ENCODE measurements around the gene EFEMP2. TPM values are rescaled to one million over a fixed set of nuclear protein-coding genes. Genes with fewer than 3 reads are reported as not detected.
"Not testable (repeated sequence)": the region's sequence is repeated elsewhere in the genome, so short reads cannot be mapped to it uniquely, and the experiment has no call there.

The EFEMP2 gene
- polyA plus RNA-seq, 4 donors: 96.5 to 170 (median 123) TPM

- DNase-seq (ENCODE audit: low read depth in 4 of 4, low spot score in 2 of 4): peak in 3 of 4 donors; percentile 90 to 91 (median 90)
Measured at GRCh38 chr11:65833297-65834030, 39.1 kb downstream of the EFEMP2 start, which contains the start of gene SNX32. TSS of gene SNX32 (plus strand) at chr11:65833963. CDS start at chr11:65834066, 103 bp downstream.

- not testable (repeated sequence) for DNase-seq (ENCODE audit: low read depth in 4 of 4, low spot score in 2 of 4)
Measured at GRCh38 chr11:65832231-65832630, 40.4 kb downstream of the EFEMP2 start.

GRCh38 chr11:65829459-65829858, 43.1 kb downstream of the EFEMP2 start:
- DNase-seq (ENCODE audit: low read depth in 4 of 4, low spot score in 2 of 4): no peak

GRCh38 chr11:65826984-65827735, 45.4 kb downstream of the EFEMP2 start:
- no peak for DNase-seq (ENCODE audit: low read depth in 4 of 4, low spot score in 2 of 4)

GRCh38 chr11:65822776-65823528, 49.6 kb downstream of the EFEMP2 start:
- DNase-seq (ENCODE audit: low read depth in 4 of 4, low spot score in 2 of 4): no peak

GRCh38 chr11:65821107-65821506, 51.5 kb downstream of the EFEMP2 start:
- DNase-seq (ENCODE audit: low read depth in 4 of 4, low spot score in 2 of 4): peak in 1 of 4 donors; percentile 9

GRCh38 chr11:65817835-65818680, 54.5 kb downstream of the EFEMP2 start:
- DNase-seq (ENCODE audit: low read depth in 4 of 4, low spot score in 2 of 4): peak; percentile 36 to 80 (median 74)

GRCh38 chr11:65817312-65817834, 55.2 kb downstream of the EFEMP2 start:
- peak in 2 of 4 donors; percentile 13 to 28 for DNase-seq (ENCODE audit: low read depth in 4 of 4, low spot score in 2 of 4)

- no peak for DNase-seq (ENCODE audit: low read depth in 4 of 4, low spot score in 2 of 4)
Measured at GRCh38 chr11:65816696-65817095, 55.9 kb downstream of the EFEMP2 start.

Other genes with a start within 250 kb of the EFEMP2 start
- 10 to 100 TPM; 23.2 to 46.3 (median 31.4) TPM for gene SIPA1, start 234.7 kb downstream of the EFEMP2 start, polyA plus RNA-seq (ENCODE audit: insufficient read length in 4 of 4)
- gene RELA, start 209.9 kb downstream of the EFEMP2 start, polyA plus RNA-seq (ENCODE audit: insufficient read length in 4 of 4): 10 to 100 TPM; 45.0 to 63.4 (median 56.9) TPM
- 10 to 100 TPM; 68.5 to 80.9 (median 80.1) TPM for gene KAT5, start 160.5 kb downstream of the EFEMP2 start, polyA plus RNA-seq (ENCODE audit: insufficient read length in 4 of 4)
- gene RNASEH2C, start 152.0 kb downstream of the EFEMP2 start, polyA plus RNA-seq (ENCODE audit: insufficient read length in 4 of 4): 10 to 100 TPM; 31.9 to 62.5 (median 53.3) TPM
- gene AP5B1, start 91.8 kb downstream of the EFEMP2 start, polyA plus RNA-seq (ENCODE audit: insufficient read length in 4 of 4): 10 to 100 TPM in 1 of 4 donors, 1 to 10 TPM in 3; 6.0 to 11.8 (median 8.5) TPM
- 10 to 100 TPM in 3 of 4 donors, 1 to 10 TPM in 1; 9.2 to 16.6 (median 13.4) TPM for gene OVOL1, start 85.7 kb downstream of the EFEMP2 start, polyA plus RNA-seq (ENCODE audit: insufficient read length in 4 of 4)
- 1 to 10 TPM; 1.4 to 4.9 (median 2.5) TPM for gene SNX32, start 38.8 kb downstream of the EFEMP2 start, polyA plus RNA-seq (ENCODE audit: insufficient read length in 4 of 4)
- gene CFL1, start 14.6 kb downstream of the EFEMP2 start, polyA plus RNA-seq (ENCODE audit: insufficient read length in 4 of 4): 100 to 1,000 TPM; 733 to 901 (median 785) TPM
- 10 to 100 TPM; 41.7 to 67.3 (median 55.7) TPM for gene MUS81, start 12.4 kb downstream of the EFEMP2 start, polyA plus RNA-seq (ENCODE audit: insufficient read length in 4 of 4)
- 1 to 10 TPM in 3 of 4 donors, under 1 TPM in 1; 0.77 to 1.6 (median 1.3) TPM for gene CTSW, start 7.0 kb upstream of the EFEMP2 start, polyA plus RNA-seq (ENCODE audit: insufficient read length in 4 of 4)
- gene FIBP, start 15.7 kb upstream of the EFEMP2 start, polyA plus RNA-seq (ENCODE audit: insufficient read length in 4 of 4): 100 to 1,000 TPM in 1 of 4 donors, 10 to 100 TPM in 3; 91.1 to 106 (median 96.7) TPM
- gene CCDC85B, start 17.9 kb upstream of the EFEMP2 start, polyA plus RNA-seq (ENCODE audit: insufficient read length in 4 of 4): 10 to 100 TPM in 2 of 4 donors, 1 to 10 TPM in 2; 7.6 to 19.9 (median 11.7) TPM
- under 1 TPM; 0.11 to 0.30 (median 0.18) TPM for gene FOSL1, start 27.6 kb upstream of the EFEMP2 start, polyA plus RNA-seq (ENCODE audit: insufficient read length in 4 of 4)
- 10 to 100 TPM; 31.8 to 49.9 (median 41.7) TPM for gene C11orf68, start 46.3 kb upstream of the EFEMP2 start, polyA plus RNA-seq (ENCODE audit: insufficient read length in 4 of 4)
- gene DRAP1, start 46.6 kb upstream of the EFEMP2 start, polyA plus RNA-seq (ENCODE audit: insufficient read length in 4 of 4): 100 to 1,000 TPM in 2 of 4 donors, 10 to 100 TPM in 2; 73.3 to 131 (median 95.7) TPM
- under 1 TPM in 1 of 4 donors, not detected in 3; 0.52 TPM for gene TSGA10IP, start 72.7 kb upstream of the EFEMP2 start, polyA plus RNA-seq (ENCODE audit: insufficient read length in 4 of 4)
- gene SART1, start 88.9 kb upstream of the EFEMP2 start, polyA plus RNA-seq (ENCODE audit: insufficient read length in 4 of 4): 10 to 100 TPM; 45.3 to 57.6 (median 52.4) TPM
- gene EIF1AD, start 129.4 kb upstream of the EFEMP2 start, polyA plus RNA-seq (ENCODE audit: insufficient read length in 4 of 4): 10 to 100 TPM; 25.3 to 32.7 (median 28.4) TPM
- gene BANF1, start 129.7 kb upstream of the EFEMP2 start, polyA plus RNA-seq (ENCODE audit: insufficient read length in 4 of 4): 100 to 1,000 TPM; 218 to 315 (median 264) TPM
- gene CST6, start 139.2 kb upstream of the EFEMP2 start, polyA plus RNA-seq (ENCODE audit: insufficient read length in 4 of 4): not detected
- not detected for gene CATSPER1, start 153.7 kb upstream of the EFEMP2 start, polyA plus RNA-seq (ENCODE audit: insufficient read length in 4 of 4)
- 1 to 10 TPM; 3.7 to 8.6 (median 5.9) TPM for gene GAL3ST3, start 176.4 kb upstream of the EFEMP2 start, polyA plus RNA-seq (ENCODE audit: insufficient read length in 4 of 4)
- gene SF3B2, start 179.6 kb upstream of the EFEMP2 start, polyA plus RNA-seq (ENCODE audit: insufficient read length in 4 of 4): 100 to 1,000 TPM; 221 to 254 (median 237) TPM
- gene PACS1, start 197.5 kb upstream of the EFEMP2 start, polyA plus RNA-seq (ENCODE audit: insufficient read length in 4 of 4): 10 to 100 TPM; 38.5 to 57.0 (median 50.4) TPM

All from left renal cortex interstitium (tissue), 4 donors.